Measurements from ENCODE around the gene HMGXB4. TPM values are rescaled to one million over a fixed set of nuclear protein-coding genes. Genes with fewer than 3 reads are reported as not detected.
A peak's percentile ranks its signal among the peaks of the same experiment; 100 is the strongest.

The HMGXB4 gene
- total RNA-seq, 1 donor from 2014 or later: 8.6 TPM

DNA sequence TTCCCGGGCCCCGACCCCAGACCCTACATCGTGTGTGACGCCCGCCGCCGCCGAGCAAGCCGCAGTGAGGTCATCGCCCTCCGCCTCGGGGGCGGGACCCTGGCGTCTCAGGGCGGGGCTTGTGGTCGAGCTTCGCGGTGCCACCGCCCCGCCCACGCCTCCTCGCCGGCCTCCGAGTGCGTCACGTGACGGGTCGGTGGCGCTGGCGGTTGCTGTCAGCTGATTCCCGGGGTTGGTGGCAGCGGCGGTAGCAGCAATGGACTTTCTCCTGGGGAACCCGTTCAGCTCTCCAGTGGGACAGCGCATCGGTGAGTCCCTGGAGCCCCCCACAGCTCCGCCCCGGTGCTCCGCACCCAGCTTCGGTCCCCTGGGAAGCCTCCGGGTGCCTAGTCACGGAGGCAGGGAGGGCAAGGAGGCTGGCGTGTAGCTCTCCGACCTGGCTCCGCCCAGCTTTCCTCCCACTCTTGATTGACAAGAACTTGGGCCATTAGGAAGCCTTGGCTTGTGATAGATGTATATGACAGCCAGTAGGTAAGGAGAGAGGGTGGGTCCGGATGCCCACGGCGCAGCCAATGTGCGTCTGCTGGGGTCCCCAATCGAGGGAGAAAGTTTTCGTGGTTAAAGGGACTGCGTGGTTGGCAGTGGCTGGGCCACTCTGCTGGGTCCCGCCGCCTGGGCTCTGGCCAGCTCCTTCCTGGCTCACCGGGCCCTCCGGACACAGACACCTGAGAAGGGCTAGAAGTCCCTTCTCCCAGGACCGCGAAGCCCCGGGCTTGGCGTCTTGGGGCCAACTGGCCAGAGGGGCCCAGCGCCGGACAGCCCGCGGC lies 42.6 kb downstream of the HMGXB4 start, which contains the start of gene TOM1:
TSS of gene TOM1 (plus strand) at position 222 of the 827 bp plus-strand sequence. CDS start at position 257, 35 bp downstream.
- no peaks in the 10 kb centered on the region for H3K9me3 ChIP-seq (replicated peaks)
- peaks cover 47% of the 10 kb centered on the region for H3K4me1 ChIP-seq
- peak within 1 kb of the TSS; percentile 94 for H3K27ac ChIP-seq (replicated peaks)
- peaks cover 2% of the 10 kb centered on the region for H3K36me3 ChIP-seq
- H3K27me3 ChIP-seq (ENCODE audit: low read depth): no peaks in the 10 kb centered on the region
- peak; percentile 97 for DNase-seq
- TF ChIP-seq, protein P1, sequence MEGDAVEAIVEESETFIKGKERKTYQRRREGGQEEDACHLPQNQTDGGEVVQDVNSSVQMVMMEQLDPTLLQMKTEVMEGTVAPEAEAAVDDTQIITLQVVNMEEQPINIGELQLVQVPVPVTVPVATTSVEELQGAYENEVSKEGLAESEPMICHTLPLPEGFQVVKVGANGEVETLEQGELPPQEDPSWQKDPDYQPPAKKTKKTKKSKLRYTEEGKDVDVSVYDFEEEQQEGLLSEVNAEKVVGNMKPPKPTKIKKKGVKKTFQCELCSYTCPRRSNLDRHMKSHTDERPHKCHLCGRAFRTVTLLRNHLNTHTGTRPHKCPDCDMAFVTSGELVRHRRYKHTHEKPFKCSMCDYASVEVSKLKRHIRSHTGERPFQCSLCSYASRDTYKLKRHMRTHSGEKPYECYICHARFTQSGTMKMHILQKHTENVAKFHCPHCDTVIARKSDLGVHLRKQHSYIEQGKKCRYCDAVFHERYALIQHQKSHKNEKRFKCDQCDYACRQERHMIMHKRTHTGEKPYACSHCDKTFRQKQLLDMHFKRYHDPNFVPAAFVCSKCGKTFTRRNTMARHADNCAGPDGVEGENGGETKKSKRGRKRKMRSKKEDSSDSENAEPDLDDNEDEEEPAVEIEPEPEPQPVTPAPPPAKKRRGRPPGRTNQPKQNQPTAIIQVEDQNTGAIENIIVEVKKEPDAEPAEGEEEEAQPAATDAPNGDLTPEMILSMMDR (IDR thresholded peaks at IDR 0.05; ENCODE audit: borderline replicate concordance): no peak
- intact Hi-C loops (cut with micrococcal nuclease): no loop called here
- peak within 1 kb of the TSS; percentile 90 for H3K4me3 ChIP-seq

GRCh38 chr22:35301372-35301874 lies 44.1 kb downstream of the HMGXB4 start:
- no peak for DNase-seq
- Histone ChIP-seq H3K27ac (replicated peaks) (peak overlapping the region; percentile 94), H3K4me1 (peaks cover 63% of the 10 kb centered on the region), H3K9me3 (replicated peaks) (no peaks in the 10 kb centered on the region), H3K27me3 (ENCODE audit: low read depth) (no peaks in the 10 kb centered on the region), H3K4me3 (peak overlapping the region; percentile 90), H3K36me3 (no peaks in the 10 kb centered on the region)
- TF ChIP-seq, protein P1 (IDR thresholded peaks at IDR 0.05; ENCODE audit: borderline replicate concordance): no peak
- intact Hi-C loops (cut with micrococcal nuclease): no loop called here

GRCh38 chr22:35303029-35303624 lies 45.8 kb downstream of the HMGXB4 start:
- Histone ChIP-seq H3K9me3 (replicated peaks) (no peaks in the 10 kb centered on the region), H3K27ac (replicated peaks) (peak overlapping the region; percentile 94), H3K4me1 (peaks cover 80% of the 10 kb centered on the region), H3K4me3 (no peak overlapping the region), H3K27me3 (ENCODE audit: low read depth) (no peaks in the 10 kb centered on the region), H3K36me3 (no peaks in the 10 kb centered on the region)
- TF ChIP-seq, protein P1 (IDR thresholded peaks at IDR 0.05; ENCODE audit: borderline replicate concordance): no peak
- DNase-seq: no peak
- intact Hi-C loops (cut with micrococcal nuclease): no loop called here

DNA sequence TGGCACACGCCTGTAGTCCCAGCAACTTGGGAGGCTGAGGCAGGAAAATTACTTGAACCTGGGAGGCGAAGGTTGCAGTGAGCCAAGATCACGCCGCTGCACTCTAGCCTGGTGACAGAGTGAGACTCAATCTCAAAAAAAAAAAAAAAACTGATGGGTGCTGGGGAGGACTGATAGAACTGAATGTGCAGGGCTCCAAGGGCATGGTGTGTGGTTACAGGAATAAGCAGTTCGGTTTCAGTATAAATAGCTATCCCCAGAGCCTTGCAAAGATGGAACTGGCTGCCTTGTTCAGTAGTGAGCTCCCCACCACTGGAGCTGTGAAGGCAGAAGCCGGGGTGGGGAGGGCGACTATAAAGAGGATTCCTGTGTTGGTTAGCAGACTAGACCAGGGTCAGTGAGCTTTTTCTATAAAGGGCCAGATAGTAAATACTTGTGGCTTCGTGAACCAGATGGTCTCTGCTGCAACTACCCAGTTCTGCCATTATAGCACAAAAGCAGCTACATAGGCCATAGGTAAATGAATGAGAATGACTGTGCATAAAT lies 48.3 kb downstream of the HMGXB4 start:
- Histone ChIP-seq H3K9me3 (replicated peaks) (no peaks in the 10 kb centered on the region), H3K27ac (replicated peaks) (peak overlapping the region; percentile 94), H3K4me1 (peaks cover 85% of the 10 kb centered on the region), H3K27me3 (ENCODE audit: low read depth) (no peaks in the 10 kb centered on the region), H3K36me3 (no peaks in the 10 kb centered on the region), H3K4me3 (peak overlapping the region; percentile 0)
- intact Hi-C loops (cut with micrococcal nuclease): no loop called here
- DNase-seq: no peak
- TF ChIP-seq, protein P1 (IDR thresholded peaks at IDR 0.05; ENCODE audit: borderline replicate concordance): no peak

DNA sequence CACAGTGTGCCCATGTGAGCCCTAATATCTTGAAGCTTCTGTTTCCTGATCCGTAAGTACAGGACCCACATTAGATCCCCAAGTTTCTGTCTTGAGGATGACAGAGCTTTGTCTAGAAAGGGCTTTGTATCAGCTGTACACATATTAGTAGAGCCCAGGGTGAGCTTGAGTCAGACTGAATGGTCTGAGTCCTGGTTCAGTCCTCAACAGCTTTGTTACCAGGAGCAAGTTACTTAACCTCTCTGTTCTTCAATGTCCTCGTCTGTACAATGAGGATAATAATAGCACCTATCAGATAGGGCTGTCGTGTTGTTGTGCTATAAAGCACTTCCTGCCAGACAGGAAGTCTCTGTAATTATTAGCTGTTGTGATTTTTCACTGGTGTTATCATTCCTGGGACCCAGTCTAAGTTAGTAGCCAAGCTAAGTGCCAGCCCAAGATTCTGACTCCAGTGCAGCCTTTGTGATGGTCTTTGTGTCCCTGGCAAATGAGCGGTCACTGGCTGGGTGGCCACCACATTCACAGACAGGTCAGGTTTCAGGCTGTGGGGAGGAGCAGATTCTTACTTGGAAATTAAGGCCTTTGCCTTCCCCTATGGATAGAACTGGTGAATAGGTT lies 49.2 kb downstream of the HMGXB4 start:
- Histone ChIP-seq H3K9me3 (replicated peaks) (no peaks in the 10 kb centered on the region), H3K4me1 (peaks cover 85% of the 10 kb centered on the region), H3K36me3 (no peaks in the 10 kb centered on the region), H3K27ac (replicated peaks) (peak overlapping the region; percentile 94), H3K27me3 (ENCODE audit: low read depth) (no peaks in the 10 kb centered on the region), H3K4me3 (no peak overlapping the region)
- DNase-seq: no peak
- TF ChIP-seq, protein P1 (IDR thresholded peaks at IDR 0.05; ENCODE audit: borderline replicate concordance): no peak
- intact Hi-C loops (cut with micrococcal nuclease): no loop called here

All from left ventricle myocardium inferior (tissue), 1 donor.